NCI-H748 (cell line): ENCODE data around the gene JAKMIP3.

Experiments
- DNase-seq: peaks from one replicate; lab custom pipeline; 2025; ENCODE audit not compliant: unreplicated experiment; lab: John Stamatoyannopoulos, UW

Gene JAKMIP3

DNA sequence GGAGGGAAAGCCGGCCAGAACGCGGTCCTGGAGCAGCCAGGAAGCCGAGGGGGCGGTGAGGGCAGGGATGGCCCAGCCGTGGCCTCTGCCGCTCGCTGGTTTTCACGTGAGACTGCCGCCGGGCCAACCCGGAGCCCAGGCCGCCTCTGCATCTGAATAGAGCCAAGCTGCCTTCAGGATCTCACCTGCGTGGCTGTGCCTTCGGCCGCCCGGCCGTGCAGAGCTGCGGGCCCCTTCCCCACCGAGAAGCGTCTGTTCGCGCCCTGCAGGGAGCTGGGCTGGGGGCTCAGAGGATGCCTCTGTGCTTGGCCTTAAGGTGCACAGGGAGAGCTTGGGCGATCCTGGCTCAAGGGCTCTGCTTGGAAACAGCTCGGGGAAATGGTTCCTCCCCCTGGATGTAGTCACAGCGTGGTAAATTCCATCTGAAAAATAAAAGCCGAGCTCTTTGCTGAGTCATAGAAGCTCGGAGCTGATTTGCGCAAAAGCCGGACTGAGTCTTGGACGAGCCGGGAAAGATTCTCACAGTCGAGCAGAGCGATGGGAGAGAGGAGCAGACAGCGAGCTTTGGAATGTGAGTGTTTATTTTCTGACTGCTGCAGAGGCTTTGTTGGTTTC is at the start of gene JAKMIP3:
JAKMIP3 (plus strand) TSS at position 456 of the 615 bp plus-strand sequence. CDS start 38,863 bp downstream, outside the sequence.
- no peak for DNase-seq

DNA sequence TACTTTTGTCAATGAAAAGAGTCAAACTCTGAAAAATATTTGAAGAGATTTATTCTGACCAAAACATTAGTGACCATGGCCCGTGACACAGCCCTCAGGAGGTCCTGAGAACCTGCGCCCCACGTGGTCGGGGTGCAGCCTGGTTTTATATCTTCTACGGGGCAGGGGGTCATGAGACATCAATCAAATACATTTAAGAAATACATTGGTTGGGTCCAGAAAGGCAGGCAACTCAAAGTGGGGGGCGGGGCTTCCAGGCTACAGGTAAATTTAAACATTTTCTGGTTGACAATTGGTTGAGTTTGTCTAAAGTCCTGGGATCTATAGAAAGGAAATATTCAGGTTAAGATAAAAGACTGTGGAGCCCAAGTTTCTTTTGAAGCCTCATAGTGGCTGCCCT is 49.2 kb upstream of the JAKMIP3 start:
- DNase-seq: no peak

DNA sequence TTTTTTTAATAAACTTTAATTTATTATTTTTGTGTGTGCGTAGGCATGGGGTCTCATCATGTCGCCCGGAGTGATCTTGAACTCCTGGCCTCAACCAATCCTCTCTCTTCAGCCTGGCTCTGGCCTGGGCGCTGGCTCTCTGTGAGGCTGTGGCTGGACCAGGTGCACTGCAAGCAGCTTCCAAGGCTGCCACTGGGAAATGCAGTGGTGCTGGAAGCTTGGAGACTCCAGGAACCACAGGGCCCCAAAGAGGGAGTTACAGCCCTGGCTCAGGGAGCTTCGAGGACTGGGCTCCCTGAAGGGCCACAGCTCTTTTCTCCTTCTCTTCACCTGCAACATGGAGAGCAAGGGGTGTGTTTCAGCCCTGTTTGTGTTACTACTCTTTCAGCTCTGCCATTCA is 47.3 kb upstream of the JAKMIP3 start:
- no peak for DNase-seq

DNA sequence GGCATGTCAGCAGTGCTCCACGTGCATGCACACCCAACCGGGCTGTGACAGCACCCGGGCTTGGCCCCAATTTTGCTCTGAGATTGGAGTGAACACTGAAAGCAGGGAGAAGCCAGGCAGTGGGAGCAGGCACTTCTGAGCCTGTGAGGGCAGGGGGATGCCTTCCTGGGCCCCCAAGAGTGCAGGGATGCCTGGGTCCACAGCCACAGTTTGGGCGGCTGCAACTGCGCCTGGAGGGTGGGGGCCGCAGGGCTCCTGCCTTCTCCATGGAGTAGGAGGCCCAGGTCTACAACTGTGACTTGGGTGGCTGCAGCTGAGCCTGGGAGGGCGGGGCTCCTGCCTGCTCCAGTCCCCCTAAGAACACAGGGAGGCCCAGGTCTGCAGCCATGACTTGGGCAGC is 46.4 kb upstream of the JAKMIP3 start:
- no peak for DNase-seq

DNA sequence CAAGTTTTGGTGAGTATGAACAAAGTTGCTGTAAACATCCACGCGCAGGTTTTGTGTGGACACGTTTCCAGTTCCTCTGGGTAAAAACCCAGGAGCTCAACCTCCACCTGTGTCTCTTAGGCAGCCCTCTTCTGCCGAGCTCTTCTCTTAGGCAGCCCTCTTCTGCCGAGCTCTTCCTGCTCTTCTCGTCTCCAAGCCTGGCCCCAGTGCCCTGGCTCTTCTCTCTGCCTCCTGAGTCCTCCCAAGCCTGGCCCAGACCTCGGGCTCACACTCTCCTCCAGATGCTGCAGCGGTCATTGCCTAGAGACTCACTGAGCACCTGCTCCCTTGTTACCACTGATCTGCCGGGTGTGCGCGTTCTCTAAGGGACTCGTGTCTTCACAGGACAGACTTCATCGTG is 45.3 kb upstream of the JAKMIP3 start:
- no peak for DNase-seq

DNA sequence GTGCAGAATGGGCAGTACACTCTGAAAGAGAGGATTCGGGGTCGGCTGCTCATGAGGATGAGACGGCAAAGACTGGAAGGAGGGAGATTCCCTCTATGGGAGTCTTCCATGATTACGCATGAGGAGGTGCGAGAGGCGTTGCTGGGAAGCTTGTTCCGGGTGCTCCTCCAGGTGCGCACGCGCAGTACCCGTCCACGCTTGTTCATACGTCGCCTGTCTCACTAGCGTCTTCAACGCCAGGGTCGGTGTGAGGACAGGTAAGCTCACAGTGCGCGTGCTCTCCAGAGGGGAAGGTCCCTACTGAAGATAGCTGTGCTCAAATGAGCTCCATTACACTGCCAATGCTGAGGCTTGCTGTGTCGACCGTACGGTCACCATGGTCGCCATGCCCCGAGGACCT is 44.7 kb upstream of the JAKMIP3 start:
- DNase-seq: no peak

DNA sequence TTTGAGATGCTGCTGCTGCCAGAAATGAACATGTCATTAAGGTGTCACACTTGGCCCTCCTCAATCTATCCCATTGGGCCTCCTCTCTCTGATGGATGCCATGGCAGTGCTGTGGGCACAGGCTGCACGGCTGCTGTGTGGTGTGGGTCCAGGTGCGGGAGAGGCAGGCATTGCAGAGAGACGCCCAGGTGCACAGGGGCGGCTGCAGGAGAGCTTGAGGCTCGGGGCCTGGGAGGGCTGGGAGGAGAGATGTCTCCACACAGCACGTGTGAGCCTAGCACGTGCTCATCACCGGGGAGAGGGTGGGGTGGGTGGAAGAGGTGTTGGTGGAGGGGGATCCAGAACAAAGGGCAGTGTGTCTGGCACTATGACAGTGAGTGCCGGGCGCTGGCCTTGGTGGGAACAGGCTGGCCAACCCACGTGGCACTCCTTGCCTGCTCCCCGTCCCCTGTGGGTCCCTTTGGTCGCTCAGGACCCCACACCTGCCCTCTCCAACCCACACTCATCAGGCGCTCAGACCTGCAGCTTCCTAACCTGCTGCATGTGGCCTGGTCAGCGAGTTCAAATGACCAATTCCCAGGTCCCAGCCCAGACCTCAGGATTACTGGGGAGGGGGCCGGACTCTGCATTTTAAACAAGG is 44.1 kb upstream of the JAKMIP3 start:
- no peak for DNase-seq

DNA sequence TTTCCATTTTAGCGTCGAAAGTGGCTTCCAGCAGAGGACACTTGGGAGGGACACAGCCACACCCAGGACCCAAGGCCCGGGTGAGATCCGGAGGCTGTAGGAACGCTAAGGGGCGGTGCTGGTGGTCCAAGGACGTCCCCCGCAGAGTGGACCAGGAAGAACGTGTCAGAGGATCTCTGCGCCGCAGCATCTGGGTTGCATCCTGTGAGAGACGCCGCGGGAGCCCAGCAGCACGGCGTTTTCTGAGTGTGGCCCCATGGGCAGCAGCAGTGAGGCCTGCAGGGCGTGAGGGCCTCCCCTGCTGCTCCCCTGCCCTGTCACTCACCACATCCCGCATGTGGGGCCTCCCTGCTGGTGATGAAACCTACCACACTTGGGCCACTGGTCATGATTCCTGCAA is 43.5 kb upstream of the JAKMIP3 start:
- DNase-seq: no peak

DNA sequence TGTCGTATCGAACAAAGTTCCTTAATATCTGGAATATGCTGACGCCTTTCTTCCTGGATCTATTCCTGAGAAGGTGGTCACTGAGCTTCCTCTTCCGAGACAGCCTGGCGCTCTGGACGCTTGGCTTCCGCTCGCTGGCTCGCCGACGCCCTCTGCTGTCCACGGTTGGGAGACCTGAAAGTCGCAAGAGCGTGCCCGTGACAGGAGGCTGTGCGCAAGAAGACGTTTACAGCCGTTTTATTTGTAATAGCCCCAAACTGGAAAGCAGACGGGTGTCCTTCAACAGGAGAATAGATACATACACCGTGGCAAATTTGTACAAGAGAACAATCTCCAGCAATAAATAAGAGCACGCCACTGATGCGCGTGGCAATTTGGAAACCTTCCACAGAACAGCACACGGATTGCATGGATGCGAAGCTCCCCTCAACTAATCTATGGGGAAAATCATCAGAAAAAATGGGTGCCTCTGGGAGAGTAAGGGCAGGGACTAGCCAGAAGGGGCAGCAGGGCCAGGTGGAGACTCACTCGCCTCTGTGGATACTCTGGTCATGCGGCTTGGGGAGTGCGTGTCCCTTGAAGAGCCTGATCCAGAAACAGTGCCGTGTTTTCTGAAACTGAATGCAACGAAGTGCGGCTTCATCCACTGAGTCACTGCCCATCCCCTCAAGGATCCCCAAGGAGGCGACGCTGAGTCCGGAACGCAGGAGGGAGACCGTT is 42.5 kb upstream of the JAKMIP3 start:
- peak; percentile 67 for DNase-seq

DNA sequence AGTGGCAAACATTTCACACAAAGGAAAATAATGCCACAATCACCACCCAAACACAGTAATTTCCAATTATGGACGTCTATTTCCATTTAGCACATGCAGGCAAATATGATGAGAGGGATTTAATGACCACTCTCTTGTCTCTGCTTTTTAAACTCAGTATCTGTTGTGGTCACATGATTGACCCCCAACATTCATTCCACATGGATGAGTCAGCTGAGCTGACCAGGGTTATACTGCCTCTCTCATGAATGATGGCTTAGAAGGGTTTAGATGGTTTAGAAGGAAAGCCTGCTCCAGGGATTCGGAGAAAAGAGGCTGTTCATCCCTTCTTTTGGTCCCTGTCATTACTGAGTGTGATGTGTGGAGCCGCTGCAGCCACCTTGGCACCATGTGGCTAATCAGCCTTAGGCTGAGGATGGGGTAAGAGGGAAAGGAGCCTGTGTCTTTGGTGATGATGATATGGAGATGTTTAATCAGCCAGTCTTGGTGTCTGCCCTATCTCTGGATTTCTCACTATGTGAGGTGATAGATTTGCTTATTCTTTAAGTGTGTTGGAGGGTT is 38.2 kb upstream of the JAKMIP3 start:
- peak; percentile 9 for DNase-seq

DNA sequence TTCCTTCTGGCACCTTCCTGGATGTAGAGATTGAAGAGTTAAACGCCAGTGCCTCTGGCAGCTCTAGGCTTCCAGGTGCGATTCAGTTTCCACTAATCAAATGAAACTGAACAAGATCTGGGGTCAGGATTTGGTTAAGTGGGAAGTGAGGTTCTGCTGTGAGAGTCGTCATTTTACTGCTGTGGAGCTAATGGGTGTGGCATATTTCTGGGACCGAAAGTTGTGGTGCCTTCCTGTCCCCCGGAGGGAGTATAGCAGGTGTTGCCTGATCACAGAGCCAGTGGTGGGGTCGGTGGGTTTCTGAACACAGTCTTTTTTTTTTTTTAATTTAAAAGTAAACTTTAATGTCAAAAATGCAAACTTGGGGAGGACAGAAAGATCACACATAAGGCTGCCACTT is 37.0 kb upstream of the JAKMIP3 start:
- no peak for DNase-seq

DNA sequence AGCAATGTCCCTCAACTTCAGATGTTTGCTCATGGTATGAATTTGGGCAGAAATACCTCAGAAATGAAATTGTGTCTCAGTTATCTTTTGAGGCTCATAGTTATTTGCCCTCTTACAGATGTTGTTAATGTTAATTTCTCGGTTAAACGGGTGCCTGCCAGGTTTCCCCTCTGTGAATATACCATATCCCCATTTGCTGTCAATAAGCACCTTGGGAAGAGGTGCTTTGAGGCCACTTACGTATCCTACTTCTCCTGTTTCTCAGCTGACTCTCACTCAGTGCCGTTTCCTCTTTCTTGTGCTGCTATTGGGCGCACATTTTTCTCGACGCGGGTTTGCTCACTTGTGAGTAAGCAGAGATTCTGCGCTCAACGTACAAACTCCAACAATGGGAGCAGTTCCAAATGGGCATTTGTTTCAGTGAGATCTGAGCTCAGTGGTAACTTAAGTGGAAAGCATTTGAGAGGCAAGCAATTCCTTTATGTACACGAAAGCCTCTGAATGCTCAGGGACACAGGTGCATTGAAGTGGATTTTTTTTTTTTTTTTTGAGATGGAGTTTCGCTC is 34.8 kb upstream of the JAKMIP3 start:
- DNase-seq: peak; percentile 4

DNA sequence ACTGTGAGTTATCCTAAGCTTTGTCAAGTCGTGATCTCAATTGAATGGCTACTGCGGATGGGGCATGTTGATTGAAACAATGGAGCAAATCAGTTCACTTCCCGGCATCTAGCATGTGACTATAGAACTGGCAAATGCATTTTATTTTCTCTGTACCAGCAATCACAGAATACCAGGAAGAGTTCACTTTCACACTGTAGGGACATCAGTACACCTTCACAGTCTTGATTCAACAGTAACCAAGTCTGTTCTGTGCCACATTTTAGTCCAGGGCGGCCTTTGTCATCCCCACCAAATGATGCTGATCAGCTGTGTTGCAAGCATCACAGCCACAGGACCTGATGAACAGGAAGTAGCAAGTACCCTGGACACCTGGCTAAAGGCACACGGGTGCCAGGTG is 32.1 kb upstream of the JAKMIP3 start:
- no peak for DNase-seq

DNA sequence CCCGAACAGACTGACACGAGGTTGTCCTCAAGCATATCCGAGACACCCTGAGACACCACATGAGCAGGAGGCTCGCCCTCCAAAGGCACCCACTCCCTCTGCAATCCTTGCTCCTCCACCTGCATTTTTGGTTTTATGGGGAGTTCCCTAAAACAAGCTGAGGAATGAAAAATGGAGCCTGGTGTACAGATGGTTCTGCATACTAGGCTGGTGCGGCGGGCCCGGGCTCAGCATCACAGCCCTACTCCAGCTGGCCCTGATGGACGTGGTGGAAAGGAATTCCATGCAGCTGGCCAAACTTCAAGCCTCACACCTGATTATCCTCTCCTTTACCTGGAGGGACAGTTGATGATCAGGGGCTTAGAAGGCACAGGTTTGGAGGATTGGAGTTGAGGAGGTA is 30.3 kb upstream of the JAKMIP3 start:
- no peak for DNase-seq

DNA sequence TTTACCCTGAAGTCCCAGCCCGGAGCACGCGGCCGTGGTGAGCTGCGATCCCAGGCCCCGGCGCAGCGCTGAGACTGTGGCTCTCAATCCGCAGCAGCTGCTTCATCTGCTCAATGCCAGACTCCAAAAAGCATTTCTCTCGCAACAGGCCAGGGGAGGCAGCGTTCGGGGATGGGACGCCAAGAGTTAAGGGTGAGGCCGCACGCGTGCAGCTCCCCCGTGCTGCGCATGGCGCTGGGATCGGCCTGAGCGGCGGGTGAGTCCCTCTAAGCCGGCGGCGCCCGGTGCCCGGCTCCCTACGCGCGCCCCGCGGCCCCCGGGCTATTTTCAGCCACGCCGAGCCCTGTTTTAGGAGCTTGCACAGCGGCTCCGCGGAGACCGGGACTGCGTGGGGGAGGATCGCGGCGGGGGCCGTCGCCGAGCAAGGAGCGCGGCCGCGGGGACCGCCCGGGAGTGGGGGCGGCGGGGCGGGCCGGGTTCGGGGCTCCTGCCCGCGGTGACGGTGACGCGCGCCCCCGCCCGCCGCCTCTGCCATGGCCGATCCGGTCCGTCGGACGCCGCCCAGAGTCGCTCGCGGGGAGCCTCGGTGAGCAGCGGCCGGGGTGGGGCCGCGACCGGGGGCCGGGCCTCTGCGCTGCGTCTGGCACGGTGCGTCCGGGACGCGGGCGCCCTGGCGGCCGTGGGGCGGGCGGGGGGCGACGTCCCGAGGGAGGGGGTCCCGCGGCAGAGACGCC is 29.4 kb upstream of the JAKMIP3 start:
- DNase-seq: peak; percentile 55

DNA sequence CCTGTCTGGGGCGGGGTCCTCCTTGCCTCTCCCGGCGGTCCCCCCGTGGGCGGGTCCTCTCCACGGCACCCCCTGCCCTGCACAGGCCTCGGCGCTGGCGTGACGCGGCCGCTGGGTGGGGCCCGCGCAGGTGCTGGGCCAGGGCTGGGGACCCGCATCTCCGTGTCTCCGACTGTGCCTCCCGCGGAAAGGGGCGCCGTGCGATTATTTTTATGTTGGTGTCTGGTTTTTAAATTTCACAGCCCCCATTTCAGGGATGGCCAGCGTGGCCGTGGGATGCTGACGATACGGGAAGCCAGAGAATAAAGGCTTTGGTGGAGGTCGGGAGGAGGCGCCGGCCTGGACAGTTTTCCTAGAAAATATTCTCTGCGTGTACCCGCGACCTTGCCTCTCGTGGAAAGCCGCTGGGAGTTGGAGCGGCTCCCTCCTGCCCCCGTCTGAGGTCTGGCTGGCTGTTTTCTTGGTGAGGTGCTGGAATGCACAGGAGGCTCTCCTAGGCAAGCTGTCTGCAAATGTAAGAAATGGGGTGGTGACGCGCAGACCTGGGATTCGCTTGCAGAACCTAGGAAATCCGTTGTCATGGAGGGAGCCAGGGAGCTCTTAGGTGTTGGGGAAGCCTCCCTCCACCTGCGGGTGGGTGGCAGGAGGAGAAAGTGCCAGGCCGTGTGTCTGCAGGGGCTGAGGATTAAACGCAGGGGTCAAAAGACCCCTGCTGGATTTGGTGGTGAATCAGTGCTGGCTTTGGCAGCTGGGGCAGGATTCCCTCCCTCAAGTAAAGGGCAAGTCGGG is 28.7 kb upstream of the JAKMIP3 start:
- DNase-seq: peak; percentile 46

DNA sequence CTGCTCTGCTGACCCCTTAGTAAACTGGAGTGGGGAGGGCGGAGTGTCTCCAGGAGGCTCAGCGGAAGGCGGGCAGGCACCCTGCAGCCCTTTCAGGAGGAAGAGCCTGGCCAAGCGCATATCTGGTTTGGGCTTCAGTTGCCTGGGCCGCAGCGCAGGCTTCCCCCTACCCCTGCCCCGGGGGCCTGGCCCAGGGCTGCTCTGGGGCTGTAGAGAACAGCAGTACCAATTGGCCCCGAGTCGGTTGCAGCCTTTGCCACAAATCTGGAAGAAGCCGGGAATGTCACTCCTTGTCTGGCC is 28.1 kb upstream of the JAKMIP3 start:
- no peak for DNase-seq

DNA sequence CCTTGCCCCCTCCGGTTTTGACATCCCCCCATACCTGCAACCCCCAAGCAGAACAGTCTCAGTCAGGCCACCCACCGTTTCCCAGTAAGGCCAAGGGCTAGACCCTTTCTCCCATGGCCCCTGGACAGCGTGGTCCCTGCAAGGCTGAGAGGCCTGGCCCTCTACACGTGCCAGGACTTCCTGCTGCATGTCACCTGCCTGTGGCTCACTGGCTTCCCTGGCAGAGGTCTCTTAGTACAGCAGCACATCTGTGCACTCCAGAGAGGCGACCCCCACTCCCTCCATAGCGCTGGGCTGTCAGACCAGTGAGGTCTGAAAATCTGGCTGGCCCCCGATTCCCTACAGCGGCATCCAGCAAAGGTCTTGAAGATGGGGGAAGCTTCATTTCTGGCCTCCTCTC is 26.4 kb upstream of the JAKMIP3 start:
- no peak for DNase-seq

DNA sequence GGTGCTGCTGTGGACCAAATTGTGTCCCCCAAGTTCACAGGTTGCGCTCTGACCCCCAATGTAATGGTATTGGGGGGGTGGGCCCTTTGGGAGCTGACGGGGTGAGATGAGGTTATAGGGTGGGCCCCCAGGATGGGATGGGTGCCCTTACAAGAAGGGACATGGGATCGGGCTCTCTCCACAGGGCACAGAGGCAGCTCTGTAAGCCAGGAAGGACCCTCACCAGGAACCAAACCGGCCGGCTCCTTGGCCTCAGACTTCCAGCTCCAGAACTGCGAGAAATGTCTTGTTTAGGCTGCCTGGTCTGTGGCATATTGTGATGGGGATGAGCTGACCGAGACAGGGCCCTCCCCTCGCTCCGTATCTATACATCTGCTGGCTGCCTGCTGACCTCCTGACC is 25.7 kb upstream of the JAKMIP3 start:
- DNase-seq: no peak

DNA sequence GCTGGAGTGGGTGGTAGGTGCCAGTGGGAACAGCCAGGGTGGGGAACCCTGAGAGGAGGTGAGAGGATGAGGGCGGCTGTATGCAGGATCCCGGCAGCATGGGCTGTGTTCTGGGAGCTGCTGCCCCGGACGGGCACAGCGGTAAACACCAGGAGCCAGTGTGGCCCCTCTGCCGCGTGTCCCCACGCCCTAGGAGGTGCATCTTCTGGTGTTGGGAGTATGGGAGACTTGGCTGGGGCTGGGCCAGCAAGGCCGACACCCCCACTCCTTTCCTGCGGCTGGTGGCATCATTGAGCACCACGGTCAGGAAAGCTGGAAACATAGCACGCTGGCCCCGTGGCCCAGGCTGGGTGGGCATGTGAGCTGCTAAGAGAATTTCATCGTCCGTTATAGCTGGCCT is 24.4 kb upstream of the JAKMIP3 start:
- no peak for DNase-seq
